Gastroesophageal sphincter (tissue), 4 donors: Measurements from ENCODE around the gene RAD51B. TPM values are rescaled to one million over a fixed set of nuclear protein-coding genes. Genes with fewer than 3 reads are reported as not detected.

Experiments
- ATAC-seq: fragments of 150-250 bp; one replicate; pipeline ENCODE4 v1.9.1; 2016; ENCODE audit warnings: mild to moderate bottlenecking, moderate library complexity
- H3K27ac ChIP-seq, 4 donors: fragments of 200-600 bp; sonication (generic) in 3 of 4; 1 replicate in 3 of 4; 2 replicates in 1 of 4; pipeline ENCODE4 v1.5.1; 2016 to 2019
- H3K27me3 ChIP-seq: fragments of 200-600 bp; sonication (generic); one replicate; pipeline ENCODE4 v1.5.1; 2019
- H3K36me3 ChIP-seq, 2 donors: fragments of 200-600 bp; sonication (generic); one replicate each; pipeline ENCODE4 v1.5.1; 2019; ENCODE audit warnings: control low read depth in 1 of 2
- H3K4me1 ChIP-seq, 3 donors: fragments of 200-600 bp; sonication (generic); 1 replicate in 2 of 3; 2 replicates in 1 of 3; pipeline ENCODE4 v1.5.1; 2016 to 2019; ENCODE audit warnings: control low read depth in 2 of 3
- H3K4me3 ChIP-seq, 2 donors: fragments of 200-600 bp; sonication (generic); one replicate each; pipeline ENCODE4 v1.5.1; 2019; ENCODE audit warnings: mild to moderate bottlenecking in 1 of 2, moderate library complexity in 1 of 2
- H3K9me3 ChIP-seq, 3 donors: fragments of 200-600 bp; sonication (generic); one replicate each; pipeline ENCODE4 v1.5.1; 2017 to 2019; ENCODE audit warnings: control low read depth in 2 of 3
- EP300 ChIP-seq: sonication (generic); formaldehyde crosslinking; IDR thresholded peaks from one replicate; pipeline ENCODE4 v1.6.1; 2017; ENCODE audit warnings: antibody characterized with exemption, mild to moderate bottlenecking
- POLR2A ChIP-seq, 2 donors: fragments of 450-650 bp; IDR thresholded peaks; one replicate each; pipeline ENCODE4 v1.6.1; 2017; ENCODE audit warnings: antibody characterized with exemption in 2 of 2, mild to moderate bottlenecking in 2 of 2, moderate library complexity in 1 of 2
- POLR2AphosphoS5 ChIP-seq: sonication (generic); formaldehyde crosslinking; IDR thresholded peaks from one replicate; pipeline ENCODE4 v1.6.1; 2017; ENCODE audit warnings: antibody characterized with exemption
- WGBS, 2 donors: methylation state at CpG; one replicate each; pipeline ENCODE4 v1.1.5; 2018; ENCODE audit warnings: low coverage in 1 of 2; 5-methylcytosine and 5-hydroxymethylcytosine counted together
- total RNA-seq, 4 donors: library from RNA; depleted of rRNA; stranded (reverse); fragments of >200 nt; gene quantifications; one replicate each; pipeline ENCODE4 v1.1.0, GENCODE V29; 2016
- TF ChIP-seq, protein P1 (sequence below), 4 experiments: fragments of 200-600 bp in 2 of 4; fragments of 450-650 bp in 2 of 4; sonication (generic) in 1 of 4; IDR thresholded peaks; one replicate each; pipeline ENCODE4 v1.5.1; 2017 to 2019; ENCODE audit warnings: antibody characterized with exemption in 4 of 4, mild to moderate bottlenecking in 2 of 4, moderate library complexity in 2 of 4

The RAD51B gene
- total RNA-seq, 4 donors from 2014 or later: 5.1 to 7.0 (median 6.0) TPM

DNA sequence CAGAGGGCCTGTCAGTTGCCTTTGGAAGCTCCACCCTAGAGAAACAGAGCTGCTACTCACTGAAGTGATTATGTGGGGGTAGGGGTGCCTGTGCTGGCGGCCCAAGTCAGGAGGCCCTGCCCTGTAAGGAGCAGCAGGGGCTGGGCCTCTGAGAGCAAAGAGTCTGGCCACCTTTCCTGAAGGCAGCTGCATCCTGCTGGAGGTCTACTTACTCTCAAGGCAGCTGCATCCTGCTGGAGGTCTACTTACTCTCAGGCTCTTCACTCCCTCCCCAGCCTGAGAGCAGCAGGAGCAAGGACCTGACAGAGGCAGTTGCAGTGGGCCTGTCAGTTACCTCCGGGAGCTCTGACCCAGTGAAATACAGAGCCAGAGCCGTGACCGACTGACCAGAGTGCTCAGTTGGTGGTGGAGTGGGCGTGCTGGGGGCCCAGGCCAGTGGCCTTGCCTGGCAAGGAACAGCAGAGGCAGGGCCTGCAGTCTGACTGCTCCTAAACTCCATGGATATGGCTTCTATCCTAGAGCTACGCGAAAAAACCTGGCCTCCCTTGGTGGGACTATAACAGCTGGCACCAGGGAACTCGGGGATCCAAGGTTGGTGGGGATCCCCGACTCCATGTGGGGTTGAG lies 32.3 kb downstream of the RAD51B start:
- Histone ChIP-seq H3K9me3 (no peaks in the 10 kb centered on the region), H3K27me3 (no peaks in the 10 kb centered on the region), H3K4me3 (no peak overlapping the region), H3K36me3 (no peaks in the 10 kb centered on the region), H3K4me1 (no peaks in the 10 kb centered on the region), H3K27ac (no peak overlapping the region)
- TF ChIP-seq, protein P1, sequence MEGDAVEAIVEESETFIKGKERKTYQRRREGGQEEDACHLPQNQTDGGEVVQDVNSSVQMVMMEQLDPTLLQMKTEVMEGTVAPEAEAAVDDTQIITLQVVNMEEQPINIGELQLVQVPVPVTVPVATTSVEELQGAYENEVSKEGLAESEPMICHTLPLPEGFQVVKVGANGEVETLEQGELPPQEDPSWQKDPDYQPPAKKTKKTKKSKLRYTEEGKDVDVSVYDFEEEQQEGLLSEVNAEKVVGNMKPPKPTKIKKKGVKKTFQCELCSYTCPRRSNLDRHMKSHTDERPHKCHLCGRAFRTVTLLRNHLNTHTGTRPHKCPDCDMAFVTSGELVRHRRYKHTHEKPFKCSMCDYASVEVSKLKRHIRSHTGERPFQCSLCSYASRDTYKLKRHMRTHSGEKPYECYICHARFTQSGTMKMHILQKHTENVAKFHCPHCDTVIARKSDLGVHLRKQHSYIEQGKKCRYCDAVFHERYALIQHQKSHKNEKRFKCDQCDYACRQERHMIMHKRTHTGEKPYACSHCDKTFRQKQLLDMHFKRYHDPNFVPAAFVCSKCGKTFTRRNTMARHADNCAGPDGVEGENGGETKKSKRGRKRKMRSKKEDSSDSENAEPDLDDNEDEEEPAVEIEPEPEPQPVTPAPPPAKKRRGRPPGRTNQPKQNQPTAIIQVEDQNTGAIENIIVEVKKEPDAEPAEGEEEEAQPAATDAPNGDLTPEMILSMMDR (IDR thresholded peaks at IDR 0.05): no peak
- TF ChIP-seq POLR2AphosphoS5 (no peak), EP300 (no peak), POLR2A (IDR thresholded peaks at IDR 0.05) (no peak)
- no peak for ATAC-seq
- 93% methylated on average over 2 of the region's 9 CpGs; no CpG with 5 or more reads in 1 of the 2 donors for WGBS, 2 donors

DNA sequence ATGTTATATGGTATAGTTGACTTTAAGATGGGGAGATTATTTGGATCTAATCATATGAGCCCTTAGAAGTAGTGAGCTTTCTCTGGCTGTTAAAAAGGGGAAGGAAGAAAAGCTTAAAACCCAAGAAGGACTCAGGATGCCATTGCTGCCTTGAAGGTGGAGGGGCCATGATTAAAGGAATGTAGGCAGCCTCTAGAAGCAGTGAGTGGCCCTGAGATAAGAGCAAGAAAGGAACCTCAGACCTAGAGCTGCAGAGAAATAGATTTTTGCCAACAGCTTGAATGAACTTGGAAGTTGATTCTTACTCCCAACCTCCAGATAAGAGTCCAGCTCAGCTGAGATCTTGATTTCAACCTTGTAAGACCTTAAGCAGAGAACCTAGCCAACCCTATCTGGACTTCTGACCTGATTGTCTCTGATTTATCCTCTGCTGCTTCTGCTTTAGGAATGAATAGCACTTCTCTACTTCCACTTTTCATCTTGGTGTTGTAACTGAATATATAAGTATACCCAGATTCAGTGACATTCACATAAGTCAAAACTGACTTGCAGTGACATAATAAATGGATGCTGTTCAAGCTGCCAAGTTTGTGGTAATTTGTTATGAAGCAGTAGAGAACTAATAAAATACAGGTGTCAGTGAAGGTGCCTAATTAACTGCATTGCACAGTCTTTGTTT lies 33.5 kb downstream of the RAD51B start:
- H3K4me3 ChIP-seq: no peak overlapping the region
- H3K27ac ChIP-seq: no peak overlapping the region
- ATAC-seq: no peak
- no peaks in the 10 kb centered on the region for H3K27me3 ChIP-seq
- no peaks in the 10 kb centered on the region for H3K36me3 ChIP-seq
- no peaks in the 10 kb centered on the region for H3K9me3 ChIP-seq
- TF ChIP-seq, protein P1 (IDR thresholded peaks at IDR 0.05): no peak
- TF ChIP-seq EP300 (no peak), POLR2A (IDR thresholded peaks at IDR 0.05) (no peak), POLR2AphosphoS5 (no peak)
- H3K4me1 ChIP-seq: no peaks in the 10 kb centered on the region

DNA sequence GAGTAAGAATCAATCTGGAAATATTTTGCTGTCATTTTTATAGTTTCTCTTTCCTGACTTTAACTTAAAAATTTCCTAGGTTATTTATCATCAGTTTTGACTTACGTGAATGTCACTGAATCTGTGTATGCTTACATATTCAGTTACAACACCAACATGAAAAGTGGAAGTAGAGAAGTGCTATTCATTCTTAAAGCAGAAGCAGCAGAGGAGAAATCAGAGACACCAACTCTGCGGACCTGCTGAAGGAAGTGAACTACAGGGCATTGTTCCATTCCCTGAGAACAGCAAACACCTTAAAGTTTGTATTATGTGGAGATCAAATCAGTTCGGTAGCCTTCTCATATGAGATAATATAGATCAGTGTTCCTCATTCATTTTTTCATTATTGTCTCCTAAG lies 34.1 kb downstream of the RAD51B start:
- H3K9me3 ChIP-seq: no peaks in the 10 kb centered on the region
- no peaks in the 10 kb centered on the region for H3K4me1 ChIP-seq
- H3K4me3 ChIP-seq: no peak overlapping the region
- 79 to 86% methylated on average over 3 of the region's 3 CpGs for WGBS, 2 donors
- no peaks in the 10 kb centered on the region for H3K27me3 ChIP-seq
- no peak overlapping the region for H3K27ac ChIP-seq
- no peak for TF ChIP-seq EP300
- TF ChIP-seq POLR2A (IDR thresholded peaks at IDR 0.05): no peak
- TF ChIP-seq, protein P1 (IDR thresholded peaks at IDR 0.05): no peak
- no peak for TF ChIP-seq POLR2AphosphoS5
- no peaks in the 10 kb centered on the region for H3K36me3 ChIP-seq
- ATAC-seq: no peak

DNA sequence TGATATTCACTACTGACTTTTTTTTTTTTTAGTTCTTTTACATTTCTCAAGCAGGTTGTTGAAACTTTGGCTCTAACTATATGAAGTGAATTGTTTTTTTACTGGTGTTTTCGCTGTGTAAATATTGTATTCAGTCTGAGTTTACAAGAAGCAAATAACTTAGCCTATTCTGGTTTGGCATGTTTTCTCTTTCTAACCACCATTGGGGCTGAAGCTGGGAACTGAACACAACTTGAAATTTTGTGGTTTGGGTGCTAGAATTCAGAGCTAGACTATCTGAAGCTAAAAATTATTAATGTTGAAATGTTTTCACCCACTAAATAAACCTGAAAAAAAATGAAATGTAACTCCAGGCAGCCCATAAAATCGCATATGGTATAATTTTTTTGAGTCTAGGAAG lies 37.2 kb downstream of the RAD51B start:
- Histone ChIP-seq H3K4me1 (no peaks in the 10 kb centered on the region), H3K27ac (no peak overlapping the region), H3K27me3 (no peaks in the 10 kb centered on the region), H3K9me3 (no peaks in the 10 kb centered on the region), H3K36me3 (no peaks in the 10 kb centered on the region), H3K4me3 (no peak overlapping the region)
- ATAC-seq: no peak
- no peak for TF ChIP-seq EP300
- TF ChIP-seq, protein P1 (IDR thresholded peaks at IDR 0.05): no peak
- no peak for TF ChIP-seq POLR2AphosphoS5
- TF ChIP-seq POLR2A (IDR thresholded peaks at IDR 0.05): no peak
- WGBS, 2 donors: 94 to 95% methylated on average over 2 of the region's 2 CpGs

DNA sequence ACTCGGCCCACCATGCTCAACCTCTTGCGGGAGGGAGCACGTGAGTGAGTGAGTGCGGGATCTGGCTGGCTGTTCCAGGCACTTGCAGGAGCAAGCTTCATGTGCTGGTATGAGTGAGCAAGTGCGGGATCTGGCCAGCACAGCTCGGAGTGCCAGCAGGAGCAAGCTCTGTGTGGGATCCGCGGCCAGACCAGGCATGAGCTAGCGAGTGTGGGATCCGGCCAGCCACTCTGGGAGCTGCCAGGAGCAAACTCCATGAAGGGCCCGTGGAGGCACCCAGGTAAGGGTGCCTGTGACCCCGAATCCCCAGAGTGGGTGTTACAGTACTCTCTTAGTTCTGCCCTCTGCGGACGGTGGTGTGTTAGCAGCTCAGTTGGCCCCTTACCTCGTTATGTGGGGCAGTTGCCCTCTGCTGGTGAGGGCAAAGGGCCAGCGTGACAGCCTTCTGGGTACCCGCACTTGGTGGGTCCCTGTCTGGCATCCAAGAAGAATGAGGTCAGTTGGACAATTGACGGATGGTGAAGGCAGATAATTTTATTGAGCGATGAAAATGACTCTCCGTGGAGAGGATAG lies 38.3 kb downstream of the RAD51B start:
- 85 to 98% methylated on average over 4 of the region's 20 CpGs for WGBS, 2 donors
- Histone ChIP-seq H3K36me3 (no peaks in the 10 kb centered on the region), H3K9me3 (no peaks in the 10 kb centered on the region), H3K27me3 (no peaks in the 10 kb centered on the region), H3K27ac (no peak overlapping the region), H3K4me1 (no peaks in the 10 kb centered on the region), H3K4me3 (no peak overlapping the region)
- ATAC-seq: no peak
- TF ChIP-seq EP300 (no peak), POLR2AphosphoS5 (no peak), POLR2A (IDR thresholded peaks at IDR 0.05) (no peak)
- TF ChIP-seq, protein P1 (IDR thresholded peaks at IDR 0.05): no peak
